DMS79 (cell line): Measurements from ENCODE around the gene PLCD1.
"Not testable (repeated sequence)": the region's sequence is repeated elsewhere in the genome, so short reads cannot be mapped to it uniquely, and the experiment has no call there.

Source experiments
- DNase-seq: peaks from one replicate; lab custom pipeline; 2025; lab: John Stamatoyannopoulos, UW

The PLCD1 gene

DNA sequence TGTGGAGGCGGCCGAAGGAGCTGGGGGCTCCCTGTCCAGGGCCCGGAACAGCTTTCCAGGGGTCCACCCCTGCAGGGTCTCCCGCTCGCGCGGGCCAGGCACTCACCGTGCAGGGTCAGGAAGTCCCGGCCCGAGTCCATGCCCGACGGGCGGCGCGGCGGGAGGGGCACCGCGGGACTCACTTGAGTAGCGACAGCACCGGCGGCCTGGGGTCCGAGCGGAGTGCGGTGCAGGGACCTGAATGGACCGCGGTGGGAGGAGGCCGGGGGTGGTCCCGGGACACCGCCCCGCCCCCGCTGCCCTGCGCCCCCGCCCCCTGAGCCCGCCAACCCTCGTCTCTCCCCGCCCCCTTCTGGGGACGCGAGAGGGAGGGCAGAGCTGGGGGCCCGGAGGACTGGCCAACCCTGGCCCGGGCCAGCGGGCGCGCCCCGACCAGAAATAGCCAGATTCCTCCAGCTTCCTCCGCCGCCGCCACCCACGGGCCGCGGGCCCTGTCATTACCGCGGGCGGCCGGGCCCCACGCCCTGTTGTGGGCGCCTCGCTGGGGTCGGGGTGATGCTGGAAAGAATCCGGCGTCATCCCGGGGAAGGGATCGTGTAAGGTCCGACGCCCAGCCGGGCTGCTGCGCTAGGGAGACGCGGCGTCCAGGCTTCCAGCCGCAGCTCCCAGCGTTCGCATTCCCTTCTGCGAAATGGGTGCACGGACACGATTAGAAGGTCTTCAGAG, at the start of gene PLCD1:
Gene PLCD1, minus strand, starts transcription at position 243 of the 726 bp plus-strand sequence. Its CDS starts 103 bp downstream, at position 140.
- DNase-seq = no peak

DNA sequence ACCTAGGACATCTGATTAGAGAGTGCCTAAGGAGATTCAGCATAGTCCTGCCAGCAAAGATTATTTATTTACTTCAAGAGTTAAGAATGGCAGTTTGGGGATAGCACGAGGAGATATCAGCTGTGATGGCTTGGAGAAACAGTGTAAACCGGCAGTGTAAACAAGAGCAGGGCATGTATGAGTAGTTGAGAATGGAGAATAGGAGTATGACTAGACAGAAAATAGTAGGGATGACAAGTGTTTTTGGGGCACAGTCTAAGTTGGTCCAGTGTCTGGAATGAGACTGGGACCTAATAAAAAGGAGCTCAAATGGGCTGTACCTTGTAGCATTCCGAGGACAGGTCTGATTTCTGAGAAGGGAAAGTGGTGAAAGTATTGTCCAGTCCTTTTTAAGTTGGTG, 47.6 kb upstream of the PLCD1 start:
- DNase-seq = not testable (repeated sequence)

DNA sequence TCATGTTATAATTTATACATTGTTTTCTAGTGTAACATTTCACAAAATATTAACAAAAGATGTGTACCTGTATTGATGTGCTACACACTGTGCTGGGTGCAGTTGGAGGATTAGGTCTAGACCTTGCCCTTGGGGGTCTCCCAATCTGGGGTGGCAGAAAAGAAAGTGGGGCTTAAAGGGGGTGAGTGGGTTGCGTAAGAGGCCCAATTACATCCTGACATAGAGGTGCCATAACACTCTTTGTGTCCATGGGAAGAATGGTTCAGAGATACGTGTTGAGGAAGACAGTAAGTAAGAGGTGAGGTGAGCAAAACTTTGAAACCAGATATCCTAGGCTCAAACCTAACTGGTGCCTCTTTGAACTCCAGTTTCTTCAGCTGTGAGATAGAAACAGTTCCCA, 40.6 kb upstream of the PLCD1 start:
- no peak for DNase-seq

DNA sequence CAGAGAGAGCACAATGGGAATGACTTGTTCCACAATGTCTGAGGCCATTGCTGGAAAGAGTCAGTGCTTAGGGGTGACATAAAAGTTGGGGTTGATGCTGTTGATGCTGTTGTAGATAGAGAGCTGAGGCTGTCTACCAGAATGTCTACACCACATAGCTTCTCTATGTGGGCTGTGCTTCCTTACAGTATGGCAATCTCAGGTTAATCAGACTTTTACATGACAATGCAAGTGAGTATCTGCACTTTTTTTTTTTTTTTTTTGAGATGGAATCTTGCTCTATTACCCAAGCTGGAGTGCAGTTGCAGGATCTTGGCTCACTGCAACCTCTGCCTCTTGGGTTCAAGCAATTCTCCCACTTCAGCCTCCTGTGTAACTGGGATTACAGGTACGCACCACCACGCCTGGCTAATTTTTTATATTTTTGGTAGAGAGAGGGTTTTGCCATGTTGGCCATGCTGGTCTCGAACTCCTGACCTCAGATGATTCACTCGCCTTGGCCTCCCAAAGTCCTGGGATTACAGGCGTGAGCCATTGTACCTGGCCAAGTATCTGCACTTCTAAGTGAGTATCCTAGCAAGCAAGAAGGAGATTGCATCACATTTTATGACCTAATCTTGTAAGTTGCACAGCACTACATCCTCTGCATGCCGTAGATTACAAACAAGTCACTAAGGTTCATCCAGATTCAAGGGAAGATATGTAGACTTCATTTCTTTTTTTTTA, 38.2 kb upstream of the PLCD1 start:
- DNase-seq = no peak

DNA sequence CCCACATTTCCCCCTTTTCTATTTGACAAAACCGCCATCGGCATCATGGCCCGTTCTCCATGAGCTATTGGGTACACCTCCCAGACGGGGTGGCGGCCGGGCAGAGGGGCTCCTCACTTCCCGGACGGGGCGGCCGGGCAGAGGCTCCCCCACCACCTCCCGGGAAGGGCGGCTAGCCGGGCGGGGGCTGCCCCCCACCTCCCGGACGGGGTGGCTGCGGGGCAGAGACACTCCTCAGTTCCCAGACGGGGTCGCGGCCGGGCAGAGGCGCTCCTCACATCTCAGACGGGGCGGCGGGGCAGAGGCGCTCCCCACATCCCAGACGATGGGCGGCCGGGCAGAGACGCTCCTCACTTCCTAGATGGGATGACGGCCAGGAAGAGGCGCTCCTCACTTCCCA, 35.0 kb upstream of the PLCD1 start:
- DNase-seq = not testable (repeated sequence)

DNA sequence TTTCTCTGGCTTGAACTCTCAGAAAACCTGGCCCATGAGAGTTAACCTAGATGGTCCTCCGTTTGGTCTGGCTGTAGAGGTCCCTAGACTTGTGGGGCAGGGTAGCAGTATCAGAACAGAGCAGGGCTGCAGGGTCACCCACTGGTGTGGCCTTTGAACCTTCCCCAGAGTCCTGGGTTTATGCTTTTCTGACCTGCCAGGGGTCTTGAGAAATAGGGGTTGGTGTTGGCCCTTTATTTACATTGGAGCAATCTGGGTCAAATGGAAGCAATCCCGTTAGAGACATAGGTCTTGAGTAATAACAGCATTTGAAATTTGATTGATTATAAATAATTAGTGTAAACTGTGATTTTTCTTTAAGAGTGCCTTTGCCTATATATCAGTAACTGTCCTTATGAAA, 33.4 kb upstream of the PLCD1 start:
- DNase-seq = no peak

DNA sequence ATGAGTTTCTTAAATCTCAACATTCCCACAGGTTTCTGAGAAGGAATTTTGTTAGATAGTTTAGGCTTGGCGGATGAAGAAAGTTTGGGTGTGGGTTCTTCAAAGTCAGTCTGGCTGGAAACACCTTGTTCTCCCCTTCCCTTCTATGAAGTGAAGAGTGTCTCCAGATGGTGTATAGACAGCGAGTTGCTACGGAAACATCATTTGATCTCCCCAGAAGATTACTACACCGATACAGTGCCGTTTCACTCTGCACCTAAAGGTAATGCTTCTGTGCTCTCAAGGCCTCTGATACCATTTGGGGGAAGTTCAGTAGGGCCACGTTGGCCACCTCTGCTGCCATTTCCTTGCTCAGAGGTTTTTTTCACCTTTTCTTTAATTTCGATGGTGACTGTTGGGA, 30.1 kb upstream of the PLCD1 start:
- DNase-seq = no peak

DNA sequence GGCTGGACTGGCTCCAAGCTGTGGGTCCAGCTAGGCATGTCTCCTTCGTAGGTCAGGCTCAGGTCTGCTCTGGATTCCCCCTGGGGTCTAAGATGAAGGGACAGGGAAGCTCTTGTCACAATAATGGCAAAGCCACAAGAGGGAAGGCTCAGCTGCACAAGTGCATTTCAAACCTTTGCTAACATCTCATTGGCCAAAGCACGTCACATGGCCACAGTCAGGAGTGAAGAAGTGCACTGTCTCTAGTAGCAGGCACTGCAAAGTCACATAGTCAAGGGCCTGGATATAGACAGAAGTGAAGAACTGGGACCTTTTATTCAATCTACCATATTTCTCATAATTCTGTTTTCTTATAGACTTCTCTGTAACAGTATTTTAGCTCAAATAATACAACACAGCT, 29.7 kb upstream of the PLCD1 start:
- no peak for DNase-seq

DNA sequence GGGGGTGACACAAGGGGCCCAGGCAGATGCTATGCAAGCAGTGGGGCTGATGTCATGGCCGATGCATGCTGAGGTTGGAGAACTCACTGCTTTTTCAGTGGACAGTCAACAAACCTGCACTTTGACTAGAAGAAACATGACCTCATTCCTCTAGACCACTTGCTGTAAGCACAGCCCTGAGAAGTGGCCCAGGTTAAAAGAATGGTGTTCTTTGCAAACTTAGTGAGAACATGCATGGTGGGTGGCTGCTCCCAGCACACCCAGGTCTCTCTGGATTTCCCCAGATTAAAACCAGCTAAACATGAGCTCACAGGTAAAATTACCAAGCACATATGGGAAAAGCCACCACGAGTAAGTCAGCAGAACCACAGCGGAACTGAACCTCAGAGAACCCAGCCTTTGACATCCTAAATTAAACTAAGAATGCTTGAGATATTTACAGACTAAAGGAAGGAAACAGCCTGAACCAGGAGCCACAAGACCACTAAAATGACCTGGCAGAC, 25.1 kb upstream of the PLCD1 start:
- no peak for DNase-seq

DNA sequence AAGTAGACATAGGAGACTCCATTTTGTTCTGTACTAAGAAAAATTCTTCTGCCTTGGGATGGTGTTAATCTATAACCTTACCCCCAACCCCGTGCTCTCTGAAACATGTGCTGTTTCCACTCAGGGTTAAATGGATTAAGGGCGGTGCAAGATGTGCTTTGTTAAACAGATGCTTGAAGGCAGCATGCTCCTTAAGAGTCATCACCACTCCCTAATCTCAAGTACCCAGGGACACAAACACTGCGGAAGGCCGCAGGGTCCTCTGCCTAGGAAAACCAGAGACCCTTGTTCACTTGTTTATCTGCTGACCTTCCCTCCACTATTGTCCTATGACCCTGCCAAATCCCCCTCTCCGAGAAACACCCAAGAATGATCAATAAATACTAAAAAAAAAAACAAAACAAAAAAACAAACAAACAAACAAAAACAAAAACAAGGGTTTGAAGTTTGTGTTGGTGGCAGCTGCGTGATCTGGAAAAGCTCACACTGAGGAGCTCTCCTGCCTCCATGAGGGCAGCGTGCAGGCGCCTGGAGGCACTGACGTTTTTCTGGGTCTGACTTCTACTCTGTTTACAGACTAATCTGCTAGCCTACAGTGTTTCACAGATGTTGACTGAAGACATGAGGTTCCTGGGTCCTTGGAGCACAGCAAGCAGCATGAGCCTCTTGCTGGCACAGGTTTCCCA, 24.5 kb upstream of the PLCD1 start:
- DNase-seq = not testable (repeated sequence)

DNA sequence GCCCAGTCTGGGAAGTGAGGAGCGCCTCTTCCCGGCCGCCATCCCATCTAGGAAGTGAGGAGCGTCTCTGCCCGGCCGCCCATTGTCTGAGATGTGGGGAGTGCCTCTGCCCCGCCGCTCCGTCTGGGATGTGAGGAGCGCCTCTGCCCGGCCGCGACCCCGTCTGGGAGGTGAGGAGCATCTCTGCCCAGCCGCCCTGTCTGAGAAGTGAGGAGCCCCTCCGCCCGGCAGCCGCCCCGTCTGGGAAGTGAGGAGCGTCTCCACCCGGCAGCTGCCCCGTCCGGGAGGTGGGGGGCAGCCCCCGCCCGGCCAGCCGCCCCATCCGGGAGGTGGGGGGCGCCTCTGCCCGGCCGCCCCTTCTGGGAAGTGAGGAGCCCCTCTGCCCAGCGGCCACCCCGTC, 23.8 kb upstream of the PLCD1 start:
- DNase-seq = not testable (repeated sequence)

DNA sequence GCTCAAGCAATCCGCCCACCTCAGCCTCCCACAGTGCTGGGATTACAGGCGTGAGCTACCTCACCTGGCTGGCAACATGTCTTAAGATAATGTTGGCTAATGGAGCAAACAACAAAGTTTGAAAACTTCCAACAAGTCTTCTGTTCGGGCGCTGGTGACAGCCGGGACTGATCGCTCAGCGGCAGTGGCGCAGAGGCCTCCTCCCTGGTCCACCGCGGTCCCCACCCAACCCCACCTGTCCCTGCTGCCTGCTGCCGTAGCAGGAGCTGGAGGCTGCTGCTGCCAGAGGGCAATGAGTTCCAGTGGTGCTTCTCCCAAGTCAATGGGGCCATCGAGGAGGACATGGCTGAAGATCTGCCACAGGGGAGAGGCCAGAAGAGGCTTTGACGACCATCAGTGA, 21.7 kb upstream of the PLCD1 start:
- no peak for DNase-seq

DNA sequence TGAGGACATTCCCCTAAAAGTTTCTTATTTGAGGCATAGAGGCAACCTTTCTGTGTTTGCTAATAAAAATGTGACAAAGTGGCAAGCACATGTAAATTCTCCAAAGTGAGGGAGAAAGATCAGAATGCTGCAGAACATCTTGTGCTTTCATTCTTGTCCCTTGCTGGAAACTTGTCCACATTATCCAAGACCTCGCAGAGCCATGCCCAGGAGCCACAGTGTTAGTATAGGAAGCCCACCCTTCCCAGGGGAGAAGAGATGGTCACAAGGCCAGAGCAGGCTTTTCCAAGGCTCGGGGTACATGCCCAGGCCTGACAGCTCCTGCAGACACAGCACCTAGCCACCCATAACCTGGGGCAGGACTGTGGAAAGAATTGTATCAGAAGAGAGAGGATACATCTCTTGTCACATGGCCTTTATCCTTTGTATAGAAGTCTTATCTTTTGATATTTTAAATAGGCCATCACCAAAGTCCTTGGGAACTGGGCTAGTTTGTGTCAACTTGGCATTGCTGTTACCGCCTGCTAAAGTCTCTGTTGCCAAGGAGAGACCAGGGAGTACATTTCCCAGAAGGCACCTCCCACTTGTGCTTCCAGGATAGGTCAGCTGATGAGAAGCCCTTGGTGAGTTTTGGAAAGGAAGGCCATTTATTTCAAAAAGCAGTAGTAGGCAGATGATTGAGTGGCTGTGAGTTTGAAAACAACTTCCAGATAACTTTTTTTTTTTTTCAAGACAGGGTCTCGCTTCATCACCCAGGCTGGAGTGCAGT, 20.1 kb upstream of the PLCD1 start:
- DNase-seq = no peak

DNA sequence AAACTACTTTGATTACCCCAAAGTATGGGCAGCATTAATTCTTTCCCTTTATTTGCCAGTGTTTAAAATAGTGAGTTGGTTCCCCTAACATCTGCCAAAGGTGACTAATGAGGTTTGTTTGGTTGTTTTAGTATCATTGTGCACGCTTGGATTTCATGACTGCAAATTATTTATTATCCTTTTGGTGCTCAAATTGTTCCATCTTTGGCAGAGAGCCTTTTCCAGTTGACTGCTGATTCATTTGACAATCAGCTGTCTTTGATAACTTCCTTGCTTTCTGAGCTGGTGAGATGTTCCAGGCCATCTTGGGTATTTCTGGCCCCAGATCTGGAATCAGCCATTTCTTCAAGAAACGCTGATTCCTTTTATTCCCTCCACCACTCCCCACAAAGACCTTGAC, 18.5 kb upstream of the PLCD1 start:
- no peak for DNase-seq

DNA sequence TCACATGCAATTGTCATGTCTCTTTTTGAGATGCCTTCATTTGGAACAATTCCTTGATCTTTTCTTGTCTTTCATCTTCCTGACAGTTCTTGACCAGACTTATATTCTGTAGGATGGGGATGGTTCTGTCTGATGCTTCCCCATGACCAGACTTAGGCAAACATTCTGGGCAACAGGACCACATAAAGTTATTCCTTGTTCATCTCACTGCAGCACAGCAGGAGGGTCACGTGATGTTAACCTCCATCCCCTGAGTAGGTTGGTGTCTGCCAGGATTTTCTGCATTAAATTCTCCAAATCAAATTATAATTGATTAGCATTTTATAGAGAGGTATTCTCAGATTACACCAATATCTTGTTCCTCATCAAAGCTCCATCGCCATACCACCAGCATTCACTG, 17.4 kb upstream of the PLCD1 start:
- DNase-seq = no peak

DNA sequence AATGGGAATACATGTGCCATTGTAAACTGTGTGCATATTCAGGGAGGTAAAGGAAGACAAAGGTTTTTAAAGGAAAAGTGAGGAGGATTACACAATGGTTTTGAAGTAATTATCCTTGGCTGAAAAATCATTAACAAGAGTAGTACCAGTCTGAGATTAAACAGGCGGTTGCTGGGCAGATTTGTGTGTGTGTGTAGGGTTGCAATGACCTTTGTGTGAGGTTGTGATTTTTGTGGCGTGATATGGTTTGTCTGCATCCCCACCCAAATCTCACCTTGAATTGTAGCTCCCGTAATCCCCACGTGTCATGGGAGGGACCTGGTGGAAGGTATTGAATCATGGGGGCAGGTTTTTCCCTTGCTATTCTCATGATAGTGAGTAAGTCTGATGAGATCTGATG, 16.6 kb upstream of the PLCD1 start:
- no peak for DNase-seq

DNA sequence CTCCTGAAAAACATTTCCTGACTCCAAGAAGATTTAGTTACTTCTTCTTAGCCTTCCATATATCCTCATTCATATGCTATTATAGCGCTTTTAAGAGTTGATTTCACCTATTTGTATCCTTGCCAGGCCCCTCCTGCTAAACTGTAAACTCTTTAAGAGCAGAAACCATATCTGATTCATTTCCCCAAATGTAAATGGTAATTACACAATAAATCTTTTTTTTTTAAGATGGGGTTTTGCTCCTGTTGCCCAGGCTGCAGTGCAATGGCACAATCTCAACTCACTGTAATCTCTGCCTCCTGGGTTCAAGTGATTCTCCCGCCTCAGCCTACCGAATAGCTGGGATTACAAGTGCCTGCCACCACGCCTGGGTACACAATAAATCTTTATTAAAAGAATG, 14.0 kb upstream of the PLCD1 start:
- DNase-seq = no peak

DNA sequence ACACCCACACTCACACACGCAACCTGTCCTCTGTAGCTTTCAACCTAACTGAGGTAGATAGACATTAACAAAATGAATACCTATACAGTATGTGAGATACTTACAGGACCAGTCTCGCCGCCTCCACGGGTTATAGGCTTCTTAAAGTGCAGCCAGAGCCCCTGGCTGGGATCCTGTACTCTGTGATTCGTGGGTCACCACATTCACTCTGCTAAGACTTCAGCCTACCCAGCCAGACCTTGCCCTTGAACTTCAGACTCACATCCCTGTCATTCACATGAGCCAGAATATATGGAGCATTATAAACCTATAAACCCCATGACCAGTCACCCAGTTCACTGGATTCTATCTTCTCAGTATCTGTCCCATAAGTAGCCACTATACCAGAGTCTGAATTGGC, 11.0 kb upstream of the PLCD1 start:
- no peak for DNase-seq

DNA sequence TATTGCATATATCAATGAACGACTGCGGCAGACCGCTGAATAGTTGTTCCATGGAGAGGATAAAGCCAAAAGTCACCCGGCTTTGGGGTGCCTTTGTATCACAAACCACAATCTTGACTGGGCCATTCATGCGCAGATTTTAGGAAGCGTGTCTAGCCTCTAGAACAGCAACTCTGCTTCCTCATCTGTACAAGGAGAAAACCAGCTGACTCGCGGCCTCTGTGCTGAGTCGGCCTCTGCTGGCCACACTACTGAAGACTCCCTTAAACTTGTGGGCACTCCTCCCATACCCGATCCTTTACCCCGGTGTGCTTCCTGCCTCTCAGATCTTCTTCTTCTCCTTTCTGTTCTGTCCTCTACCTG, 10.4 kb upstream of the PLCD1 start:
- DNase-seq = no peak

DNA sequence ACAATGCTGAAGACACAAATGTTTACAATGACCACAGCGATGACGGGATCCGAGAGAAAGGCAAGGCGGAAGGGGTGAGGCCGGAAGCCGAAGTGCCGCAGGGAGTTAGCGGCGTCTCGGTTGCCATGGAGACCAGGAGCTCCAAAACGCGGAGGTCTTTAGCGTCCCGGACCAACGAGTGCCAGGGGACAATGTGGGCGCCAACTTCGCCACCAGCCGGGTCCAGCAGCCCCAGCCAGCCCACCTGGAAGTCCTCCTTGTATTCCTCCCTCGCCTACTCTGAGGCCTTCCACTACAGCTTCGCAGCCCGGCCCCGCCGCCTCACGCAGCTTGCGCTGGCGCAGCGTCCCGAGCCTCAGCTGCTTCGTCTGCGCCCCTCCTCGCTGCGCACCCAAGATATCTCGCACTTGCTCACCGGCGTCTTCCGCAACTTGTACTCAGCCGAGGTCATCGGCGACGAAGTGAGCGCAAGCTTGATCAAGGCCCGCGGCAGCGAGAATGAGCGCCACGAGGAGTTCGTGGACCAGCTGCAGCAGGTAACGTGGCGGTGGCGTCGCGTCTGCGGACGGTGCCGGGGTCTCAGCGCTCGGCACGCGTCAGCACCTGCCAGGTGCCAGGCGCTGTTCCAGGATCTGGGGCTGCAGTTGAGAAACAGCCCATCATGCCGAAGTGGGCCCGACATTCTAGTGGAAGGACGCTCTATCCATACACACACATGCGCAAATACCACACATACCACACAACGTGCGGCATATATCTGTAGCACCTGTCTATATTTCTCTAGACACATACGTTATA, 9.9 kb upstream of the PLCD1 start, which contains the start of gene DLEC1:
Gene DLEC1, plus strand, starts transcription at position 108 of the 798 bp plus-strand sequence. Its CDS starts 18 bp downstream, at position 126.
- DNase-seq = peak; percentile 11

DNA sequence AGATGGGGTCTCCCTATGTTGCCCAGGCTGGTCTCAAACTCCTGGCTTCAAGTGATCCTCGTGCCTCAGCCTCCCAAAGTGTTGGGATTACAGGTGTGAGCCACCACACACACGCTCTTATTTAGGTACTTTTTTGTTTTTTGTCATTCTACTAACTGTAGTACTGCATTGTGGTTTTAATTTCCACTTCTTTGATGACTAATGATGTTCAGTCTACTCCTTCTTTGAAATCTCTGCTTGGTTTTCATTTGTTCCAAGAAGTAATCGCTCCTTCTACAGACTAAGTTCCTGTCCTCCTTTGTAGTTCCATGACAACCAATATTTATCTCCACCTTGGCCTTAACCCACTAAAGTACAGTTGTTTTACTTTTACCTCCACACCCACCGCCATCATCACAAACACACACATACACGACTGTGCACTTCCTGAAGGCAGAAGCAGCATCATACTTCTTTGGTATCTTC, 9.0 kb upstream of the PLCD1 start:
- no peak for DNase-seq
